ENCODE data around the gene S100A12. TPM values are rescaled to one million over a fixed set of nuclear protein-coding genes. Genes with fewer than 3 reads are reported as not detected.

The S100A12 gene
- total RNA-seq = not detected in 2 replicates

GRCh38 chr1:153375511-153375910 lies at the start of gene S100A12:
Gene S100A12 (minus strand): TSS chr1:153375621. CDS start chr1:153374592, 1,029 bp downstream.

GRCh38 chr1:153415850-153416570 lies 40.6 kb upstream of the S100A12 start, which contains the start of gene S100A7A:
Gene S100A7A (plus strand): TSS chr1:153416520. CDS start chr1:153418083, 1,563 bp downstream.

DNA sequence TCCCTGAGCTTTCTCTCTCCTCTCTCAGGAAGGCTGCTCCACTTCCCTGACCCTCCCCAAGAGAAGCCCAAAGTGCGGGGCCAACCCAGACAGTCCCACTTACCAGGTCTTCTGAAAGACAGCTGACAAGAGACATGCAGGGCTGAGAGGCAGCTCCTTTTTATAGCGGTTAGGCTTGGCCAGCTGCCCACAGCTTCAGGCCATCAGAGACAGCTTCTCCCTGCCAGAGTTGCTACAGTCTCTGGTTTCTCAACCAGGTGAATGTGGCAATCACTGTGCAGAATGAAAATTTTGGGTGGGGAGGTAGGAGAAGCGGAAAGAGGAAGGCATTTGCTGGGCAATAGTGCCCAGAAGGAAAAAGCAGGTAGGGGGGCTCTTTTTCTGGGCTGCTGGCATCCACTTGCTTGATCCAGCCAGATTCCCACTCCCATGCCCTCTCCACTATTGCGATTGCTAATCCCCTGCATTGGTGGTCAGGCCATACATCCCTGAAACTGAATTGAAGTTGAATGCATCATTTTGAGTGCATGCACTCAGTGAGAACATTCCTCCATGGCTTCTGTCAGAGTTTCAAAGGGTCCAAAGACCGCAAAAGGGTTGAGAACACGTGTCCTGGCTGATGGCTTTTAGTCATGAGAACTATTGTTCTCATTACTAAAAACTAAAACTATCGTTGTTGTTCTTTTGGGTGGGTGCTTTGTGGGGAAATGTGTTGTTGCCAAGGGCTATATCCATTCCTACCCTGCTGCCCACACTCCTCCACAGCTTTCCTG lies 15.7 kb upstream of the S100A12 start, which contains the start of gene S100A8:
Gene S100A8, minus strand, starts transcription at position 136 of the 773 bp plus-strand sequence. CDS start 538 bp downstream, outside the sequence.

DNA sequence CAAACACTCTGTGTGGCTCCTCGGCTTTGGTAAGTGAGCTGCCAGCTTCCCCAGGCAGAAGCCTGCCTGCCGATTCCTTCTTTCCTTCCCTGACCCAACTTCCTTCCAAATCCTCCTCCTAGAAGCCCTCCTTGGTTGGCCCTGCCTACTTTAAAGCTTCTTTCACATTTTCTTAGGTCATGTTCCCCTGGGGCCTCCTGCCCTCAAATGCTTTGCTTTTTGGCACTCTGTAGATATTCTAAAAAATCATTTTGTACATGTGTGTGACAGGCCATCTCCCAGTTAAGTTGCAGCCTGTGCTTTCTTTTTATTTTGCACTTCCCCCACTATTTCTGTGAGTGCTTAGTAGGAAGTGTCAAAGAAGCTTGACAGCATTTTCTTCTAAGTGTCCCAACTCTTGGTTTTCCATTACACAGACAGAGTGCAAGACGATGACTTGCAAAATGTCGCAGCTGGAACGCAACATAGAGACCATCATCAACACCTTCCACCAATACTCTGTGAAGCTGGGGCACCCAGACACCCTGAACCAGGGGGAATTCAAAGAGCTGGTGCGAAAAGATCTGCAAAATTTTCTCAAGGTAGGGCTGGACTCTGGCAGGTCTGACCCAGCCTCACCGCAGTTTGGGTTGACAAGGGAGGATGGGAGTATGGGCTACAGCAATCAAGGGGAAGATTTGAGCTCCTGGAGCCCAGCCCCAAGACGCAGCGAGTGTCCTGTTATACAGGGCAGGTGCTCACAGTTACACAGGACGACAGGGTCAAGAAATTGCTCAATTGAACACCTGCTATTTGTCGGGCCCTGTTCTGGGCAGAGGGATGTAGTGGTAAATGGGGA lies 17.3 kb downstream of the S100A12 start, which contains the start of gene S100A9:
Gene S100A9, plus strand, starts transcription at position 2 of the 838 bp plus-strand sequence. Its CDS starts 430 bp downstream, at position 432.

DNA sequence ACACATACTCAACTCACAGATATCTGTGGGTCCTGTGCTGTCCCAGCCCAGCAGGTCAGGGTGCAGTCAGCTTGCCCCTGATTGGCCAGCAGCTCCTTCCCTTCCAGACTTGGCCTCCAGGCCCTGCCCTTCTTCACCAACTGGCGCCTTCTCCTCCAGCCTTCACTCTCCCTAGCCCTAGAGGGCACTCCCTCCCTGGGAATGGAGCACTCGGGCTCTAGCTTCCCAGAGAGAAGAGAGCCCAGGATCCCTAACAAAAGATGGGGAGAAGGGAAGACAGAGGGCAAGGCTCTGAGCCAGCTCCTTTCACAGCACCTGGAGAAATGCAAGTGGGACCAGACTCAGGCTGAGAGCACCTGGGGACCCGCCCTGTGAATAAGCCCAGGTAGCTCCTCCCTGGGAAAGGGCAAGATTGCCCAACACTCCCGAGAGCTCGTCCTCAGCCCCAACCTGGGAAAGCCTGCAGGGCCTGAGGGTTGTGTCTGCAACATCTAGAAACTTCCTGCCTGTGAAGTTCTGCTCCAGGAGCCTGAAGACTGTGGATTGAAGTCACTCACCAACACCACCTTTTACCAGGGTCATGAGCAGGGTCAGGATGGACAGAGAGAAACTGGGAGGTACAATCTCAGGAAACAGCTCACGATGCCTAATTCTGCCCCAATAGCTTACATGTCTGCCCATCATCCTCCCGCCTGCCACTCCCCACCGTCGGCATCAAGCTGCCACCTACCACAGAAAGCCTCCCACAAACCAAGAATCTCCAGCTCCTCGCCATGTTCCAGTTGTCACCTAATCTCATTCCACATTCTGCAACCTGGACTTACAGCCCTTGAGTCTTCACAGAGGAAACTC lies 26.7 kb downstream of the S100A12 start, which contains the start of gene PGLYRP4:
Gene PGLYRP4, minus strand, starts transcription at position 331 of the 852 bp plus-strand sequence. CDS start 909 bp downstream, outside the sequence.

Other genes starting within 250 kb of the S100A12 start
- not detected in 2 replicates for gene SPRR2G, start 224.7 kb downstream of the S100A12 start, total RNA-seq
- gene LELP1, start 172.2 kb downstream of the S100A12 start, total RNA-seq = not detected in 2 replicates
- gene PRR9, start 158.0 kb downstream of the S100A12 start, total RNA-seq = not detected in 2 replicates
- not detected in 2 replicates for gene LORICRIN, start 115.9 kb downstream of the S100A12 start, total RNA-seq
- not detected in 2 replicates for gene PGLYRP3, start 62.7 kb downstream of the S100A12 start, total RNA-seq
- gene PGLYRP4, start 26.8 kb downstream of the S100A12 start, total RNA-seq = not detected in 2 replicates
- 0.18 and 0.19 TPM in 2 replicates for gene S100A9, start 17.8 kb downstream of the S100A12 start, total RNA-seq
- not detected in 2 replicates for gene S100A8, start 15.5 kb upstream of the S100A12 start, total RNA-seq
- not detected in 2 replicates for gene S100A7A, start 40.9 kb upstream of the S100A12 start, total RNA-seq
- not detected in 2 replicates for gene S100A7, start 85.0 kb upstream of the S100A12 start, total RNA-seq
- 1,061 and 1,806 TPM in 2 replicates for gene S100A6, start 160.4 kb upstream of the S100A12 start, total RNA-seq
- not detected in 2 replicates for gene S100A5, start 165.3 kb upstream of the S100A12 start, total RNA-seq
- 1.1 and 7.8 TPM in 2 replicates for gene S100A4, start 170.2 kb upstream of the S100A12 start, total RNA-seq
- 1.3 and 3.2 TPM in 2 replicates for gene S100A3, start 173.6 kb upstream of the S100A12 start, total RNA-seq
- gene S100A2, start 190.2 kb upstream of the S100A12 start, total RNA-seq = 1.9 and 3.8 TPM in 2 replicates
- gene S100A16, start 237.5 kb upstream of the S100A12 start, total RNA-seq = 328 and 379 TPM in 2 replicates
- not detected in 2 replicates for gene S100A14, start 240.7 kb upstream of the S100A12 start, total RNA-seq

Data from endothelial cell of coronary artery (primary cell).